ENCODE data around the gene MT2A.
A peak's percentile ranks its signal among the peaks of the same experiment; 100 is the strongest.

The MT2A gene

DNA sequence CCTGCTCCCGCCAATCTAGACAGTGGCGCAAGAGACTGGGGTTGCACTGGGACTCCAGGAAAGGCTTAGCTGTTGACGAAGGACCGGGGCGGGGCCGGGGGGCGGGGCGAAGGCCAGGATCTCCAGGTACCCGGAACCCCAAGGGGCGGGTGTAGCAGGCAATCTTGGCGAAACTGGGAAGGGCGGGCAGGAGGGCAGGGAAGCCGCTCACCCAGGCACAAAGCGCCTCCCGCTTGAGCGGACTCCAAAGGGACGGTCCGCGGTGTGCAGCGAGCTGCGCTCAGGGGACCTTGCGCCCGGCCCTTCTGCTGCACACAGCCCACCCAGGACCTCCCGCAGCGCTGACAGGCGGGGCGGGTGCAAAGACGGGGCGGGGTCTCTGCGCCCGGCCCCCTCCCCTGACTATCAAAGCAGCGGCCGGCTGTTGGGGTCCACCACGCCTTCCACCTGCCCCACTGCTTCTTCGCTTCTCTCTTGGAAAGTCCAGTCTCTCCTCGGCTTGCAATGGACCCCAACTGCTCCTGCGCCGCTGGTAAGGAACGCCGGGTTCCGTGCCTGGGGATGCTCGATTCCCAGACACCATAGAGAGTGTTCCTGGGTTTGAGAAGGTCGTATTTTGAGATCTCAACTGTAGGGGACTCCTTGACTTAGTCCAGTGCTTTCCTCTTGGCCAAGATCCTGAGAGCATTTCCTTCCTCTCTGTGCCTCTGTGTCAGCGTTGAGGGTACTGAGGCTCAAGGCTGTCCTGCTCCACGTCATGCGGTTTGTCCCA lies 49.4 kb downstream of the MT2A start, which contains the start of gene MT1F:
Gene MT1F, plus strand, starts transcription at position 405 of the 772 bp plus-strand sequence. Its CDS starts 100 bp downstream, at position 505.
- Histone ChIP-seq H3K4me3 (ENCODE audit: low read depth, low read length) (peak within 1 kb of the TSS; percentile 83), H3K36me3 (ENCODE audit: control insufficient read depth, insufficient read depth, low read length) (no peaks in the 10 kb centered on the region), H3K9ac (ENCODE audit: low read length) (peak within 1 kb of the TSS; percentile 92), H3K27ac (ENCODE audit: low read depth, low read length) (peak within 1 kb of the TSS; percentile 27; the same call in 1 of the 2 replicates), H3K9me3 (ENCODE audit: control insufficient read depth, insufficient read depth, low read depth, low read length) (no peaks in the 10 kb centered on the region), H3K4me1 (ENCODE audit: control insufficient read depth, insufficient read depth, low read length) (peaks cover 17% of the 10 kb centered on the region; the same call in 1 of the 2 replicates), H3K27me3 (ENCODE audit: control insufficient read depth, insufficient read depth, low read length) (peaks cover 63% of the 10 kb centered on the region)

DNA sequence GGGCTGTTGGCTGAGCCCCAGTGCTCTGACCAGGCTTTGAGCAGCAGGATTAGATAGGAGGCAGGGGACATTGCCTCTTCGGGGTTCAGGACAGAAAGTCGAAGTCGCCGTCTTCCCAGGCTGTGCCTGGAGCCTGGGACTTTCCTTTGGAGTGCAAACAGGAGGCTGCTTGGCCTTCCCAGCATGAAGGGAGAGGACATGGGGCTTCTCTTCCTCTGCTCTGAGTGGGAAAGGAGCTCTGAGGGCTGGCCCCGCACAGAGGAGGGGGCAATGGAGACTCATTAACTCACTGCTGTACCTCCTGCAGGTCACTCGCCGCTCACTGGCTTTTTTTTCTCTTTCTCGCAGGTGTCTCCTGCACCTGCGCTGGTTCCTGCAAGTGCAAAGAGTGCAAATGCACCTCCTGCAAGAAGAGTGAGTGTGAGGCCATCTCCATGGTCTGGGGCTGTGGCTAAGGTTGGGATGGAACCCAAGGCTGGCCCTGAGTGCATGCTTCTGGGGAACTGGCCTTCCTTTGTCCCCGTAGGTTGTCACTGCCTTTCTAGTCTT lies 50.0 kb downstream of the MT2A start:
- Histone ChIP-seq H3K9me3 (ENCODE audit: control insufficient read depth, insufficient read depth, low read depth, low read length) (no peaks in the 10 kb centered on the region), H3K36me3 (ENCODE audit: control insufficient read depth, insufficient read depth, low read length) (no peaks in the 10 kb centered on the region), H3K4me3 (ENCODE audit: low read depth, low read length) (peak overlapping the region; percentile 83), H3K4me1 (ENCODE audit: control insufficient read depth, insufficient read depth, low read length) (peaks cover 17% of the 10 kb centered on the region; the same call in 1 of the 2 replicates), H3K27ac (ENCODE audit: low read depth, low read length) (no peak overlapping the region; the same call in 1 of the 2 replicates), H3K27me3 (ENCODE audit: control insufficient read depth, insufficient read depth, low read length) (peaks cover 64% of the 10 kb centered on the region), H3K9ac (ENCODE audit: low read length) (peak overlapping the region; percentile 92)

Data from HUES6 (cell line).